HG03439 (cell line): ENCODE data around the gene FAT1.
"Not testable (repeated sequence)": the region's sequence is repeated elsewhere in the genome, so short reads cannot be mapped to it uniquely, and the experiment has no call there.

Experiments
- ATAC-seq: cut with Tn5 transposase; IDR thresholded peaks from one replicate; pipeline ENCODE4 v1.9.1; 2021; ENCODE audit warnings: mild to moderate bottlenecking, moderate library complexity; ENCODE audit not compliant: unreplicated experiment

The FAT1 gene

DNA sequence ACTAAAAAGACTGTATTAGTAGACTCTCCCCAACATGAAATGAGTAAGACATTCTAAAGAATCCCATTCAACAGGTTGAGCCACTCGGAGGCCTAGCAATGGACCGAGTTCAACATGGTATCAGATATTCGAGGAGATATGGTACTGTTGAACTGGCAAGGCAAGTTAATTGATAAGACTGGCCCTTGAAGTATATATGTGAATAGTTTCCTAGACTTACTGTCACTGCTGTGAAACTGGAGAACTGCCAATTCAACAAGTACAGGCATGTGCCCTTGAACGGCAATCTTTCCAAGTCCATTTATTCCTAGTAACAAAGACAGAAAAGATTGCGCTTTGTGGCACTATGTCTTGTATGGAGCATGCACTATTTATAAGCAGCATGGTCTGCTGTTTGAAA lies 24.4 kb downstream of the FAT1 start:
- no peak for ATAC-seq

DNA sequence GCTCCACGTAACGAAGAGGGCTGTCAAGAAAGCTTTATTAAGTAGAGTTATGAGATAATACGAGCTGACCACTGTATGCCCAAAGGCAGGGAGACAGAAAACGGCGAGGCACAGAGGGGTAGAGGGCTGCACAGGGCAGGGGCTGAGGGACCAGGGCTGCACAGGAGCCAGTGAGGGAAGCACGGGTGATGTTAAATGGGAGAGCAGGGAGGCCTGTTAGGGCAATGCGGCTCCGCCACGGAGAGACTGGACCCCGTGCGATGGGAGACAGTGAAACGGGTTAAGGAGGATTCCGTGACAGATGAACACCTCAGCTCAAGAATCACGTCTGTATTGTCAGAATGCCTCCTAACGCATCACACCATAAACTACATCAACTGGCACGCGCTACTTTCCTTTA lies 25.1 kb downstream of the FAT1 start:
- ATAC-seq = no peak

DNA sequence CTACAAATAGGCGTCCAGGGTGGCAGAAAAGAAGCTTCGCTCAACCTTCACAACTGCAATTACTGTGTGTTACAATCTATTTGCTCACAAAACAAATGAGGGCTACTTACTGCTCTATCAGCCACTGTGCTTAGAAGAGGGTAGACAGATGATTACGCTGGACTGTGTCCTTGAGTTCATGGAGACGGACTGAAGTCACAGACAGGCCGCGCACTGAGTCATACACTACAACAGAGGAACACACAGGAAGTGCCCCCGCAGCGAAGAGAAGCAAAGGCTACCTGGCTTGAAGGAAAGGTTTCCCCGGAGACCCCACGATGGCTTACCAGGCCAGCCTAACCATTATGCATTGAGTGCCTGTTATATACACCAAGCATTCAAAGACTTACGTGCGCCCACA lies 25.6 kb downstream of the FAT1 start:
- no peak for ATAC-seq

DNA sequence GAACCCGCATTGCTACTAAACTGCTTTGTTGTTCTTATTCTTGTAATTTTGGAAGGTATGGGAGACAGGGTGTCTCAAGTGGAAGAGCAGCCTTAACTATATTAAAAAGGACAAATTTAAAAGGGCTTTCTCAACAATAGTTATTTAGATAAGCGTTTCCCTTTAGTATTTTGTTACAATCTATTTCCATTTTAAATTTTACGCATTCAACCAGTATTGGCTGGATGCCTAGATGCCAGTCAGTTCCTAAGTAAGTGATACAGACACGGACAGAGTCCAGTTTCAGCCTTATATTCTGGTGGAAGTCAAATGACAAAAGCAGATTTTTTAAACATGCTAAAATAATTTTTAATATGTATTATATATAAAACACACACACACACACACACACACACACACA lies 28.3 kb downstream of the FAT1 start:
- ATAC-seq = no peak

DNA sequence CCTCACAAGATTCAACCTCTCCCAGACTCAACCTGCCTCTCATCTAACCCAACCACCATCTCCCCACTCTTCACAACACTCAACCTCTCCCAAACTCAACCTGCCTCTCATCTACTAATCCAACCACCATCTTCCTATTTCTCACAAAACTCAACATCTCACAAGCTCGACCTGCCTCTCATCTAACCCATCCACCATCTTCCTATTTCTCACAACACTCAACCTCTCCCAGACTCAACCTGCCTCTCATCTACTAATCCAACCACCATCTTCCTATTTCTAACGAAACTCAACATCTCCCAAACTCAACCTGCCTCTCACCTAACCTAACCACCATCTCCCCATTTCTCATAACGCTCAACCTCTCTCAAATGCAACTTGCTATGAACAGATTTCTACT lies 29.8 kb downstream of the FAT1 start:
- no peak for ATAC-seq

DNA sequence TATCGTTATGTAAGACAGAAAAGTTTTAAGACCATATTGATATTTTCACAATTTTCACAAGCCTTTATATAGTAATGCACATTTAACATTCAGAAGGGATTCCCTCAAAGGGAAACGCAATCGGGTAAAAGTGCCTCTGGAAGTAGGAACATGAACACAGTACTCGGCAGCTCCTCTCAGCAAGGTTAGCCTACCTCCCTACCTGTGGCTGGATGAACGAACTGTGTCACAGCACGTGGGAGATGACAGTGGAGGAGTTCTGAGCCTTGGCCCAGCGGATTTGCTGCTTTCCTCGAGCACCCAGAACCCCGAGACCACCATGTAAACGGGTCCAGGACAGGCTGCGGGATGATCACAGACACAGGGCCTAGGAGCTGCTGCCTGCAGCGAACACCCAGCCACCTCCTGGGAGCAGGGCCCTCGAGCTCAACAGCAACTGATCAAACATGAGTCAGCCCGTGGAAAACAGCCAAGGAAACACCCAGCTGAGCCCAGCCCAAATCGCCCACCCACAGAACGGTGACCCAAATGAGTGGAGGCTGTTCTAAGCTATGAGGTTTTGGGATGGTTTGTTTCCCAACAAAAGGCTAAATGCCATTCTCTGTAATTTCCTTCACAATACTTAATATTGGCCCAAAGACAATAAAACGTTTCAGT lies 30.4 kb downstream of the FAT1 start:
- no peak for ATAC-seq

DNA sequence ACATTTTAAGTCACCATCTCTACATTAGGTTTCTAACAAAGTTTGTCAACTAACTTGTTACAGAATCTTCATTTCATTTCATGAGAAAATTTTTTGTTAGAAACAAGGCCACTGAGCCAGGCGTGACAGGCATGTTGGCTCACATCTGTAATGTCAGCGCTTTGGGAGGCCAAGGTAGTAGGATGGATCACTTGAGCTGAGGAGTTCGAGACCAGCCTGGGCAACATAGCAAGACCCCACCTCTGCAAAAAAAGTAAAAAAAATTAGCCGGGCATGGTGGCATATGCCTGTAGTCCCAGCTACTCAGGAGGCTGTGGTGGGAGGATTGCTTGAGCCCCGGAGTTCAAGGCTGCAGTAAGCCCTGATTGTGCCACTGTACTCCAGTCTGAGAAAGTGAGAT lies 32.3 kb downstream of the FAT1 start:
- no peak for ATAC-seq

DNA sequence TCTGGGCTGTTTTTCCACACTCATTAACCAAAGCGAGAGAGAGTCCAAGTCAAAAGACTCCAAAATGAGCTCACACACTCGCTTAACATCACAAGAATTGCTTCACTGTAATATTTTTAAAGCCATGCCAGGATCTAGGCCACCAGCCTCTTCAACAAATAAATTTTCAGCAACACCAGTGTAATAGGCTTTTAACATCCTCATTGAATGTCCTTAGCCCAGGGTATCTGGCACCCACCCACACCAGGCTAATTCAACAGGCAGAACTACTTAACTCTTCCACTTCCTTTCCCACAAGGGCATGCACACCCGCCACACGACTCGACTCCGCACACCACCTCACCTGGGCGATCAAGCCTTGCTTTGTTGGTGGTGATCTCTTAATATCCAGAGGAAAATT lies 34.2 kb downstream of the FAT1 start:
- ATAC-seq = no peak

DNA sequence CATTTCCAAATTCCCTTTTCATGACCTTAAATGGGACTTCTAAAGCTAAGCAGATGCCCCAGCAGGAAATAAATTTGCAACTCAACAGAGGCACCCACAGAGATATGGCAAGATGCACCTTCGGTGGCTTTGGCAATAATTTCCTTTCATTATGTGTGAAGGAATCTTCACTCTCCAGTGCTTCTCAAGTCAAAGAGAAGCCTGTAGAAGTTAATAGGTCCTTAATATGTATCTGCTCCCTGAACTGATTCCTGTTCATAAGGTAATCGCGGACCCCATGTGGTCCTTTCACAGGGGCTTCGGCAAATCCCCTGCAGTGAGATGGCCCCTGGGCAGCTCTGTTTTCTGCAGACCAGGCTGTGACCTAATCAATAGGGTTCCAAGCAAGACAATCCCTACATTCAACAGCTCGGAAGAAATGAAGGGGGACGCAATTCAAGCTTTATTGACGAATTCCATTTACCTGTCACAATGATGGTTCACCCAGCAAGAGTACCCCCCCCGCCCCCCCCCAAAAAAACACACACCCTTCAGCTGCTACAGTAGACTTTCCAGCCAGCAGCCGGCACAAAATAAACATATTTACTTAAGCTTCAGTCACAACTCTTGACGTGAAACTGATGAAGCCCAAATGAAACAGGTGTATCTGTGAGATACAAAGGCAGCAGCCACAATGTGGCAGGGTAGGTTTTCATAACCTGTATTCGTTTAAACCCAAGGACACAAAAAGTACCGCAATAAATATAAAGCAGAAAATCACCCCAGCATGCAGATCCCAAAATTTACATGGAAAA lies 35.3 kb downstream of the FAT1 start:
- no peak for ATAC-seq

DNA sequence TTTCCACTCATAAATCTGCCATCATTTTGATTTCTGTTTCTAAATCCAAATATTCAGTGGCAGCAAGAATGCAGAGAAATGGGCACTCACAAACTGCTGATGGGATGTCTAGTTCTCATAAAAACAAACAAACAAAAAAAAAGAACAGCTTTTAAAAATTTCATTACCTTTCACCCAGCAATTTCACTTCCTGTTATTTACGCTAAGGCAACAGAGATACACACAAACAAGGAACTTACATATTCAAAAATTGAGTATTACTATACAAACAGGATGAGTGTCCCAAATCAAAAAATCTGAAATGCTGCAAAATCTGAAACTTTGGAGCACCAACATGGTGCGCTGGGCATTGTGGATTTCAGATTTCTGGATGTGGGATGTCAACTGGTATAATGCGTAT lies 36.4 kb downstream of the FAT1 start:
- no peak for ATAC-seq

DNA sequence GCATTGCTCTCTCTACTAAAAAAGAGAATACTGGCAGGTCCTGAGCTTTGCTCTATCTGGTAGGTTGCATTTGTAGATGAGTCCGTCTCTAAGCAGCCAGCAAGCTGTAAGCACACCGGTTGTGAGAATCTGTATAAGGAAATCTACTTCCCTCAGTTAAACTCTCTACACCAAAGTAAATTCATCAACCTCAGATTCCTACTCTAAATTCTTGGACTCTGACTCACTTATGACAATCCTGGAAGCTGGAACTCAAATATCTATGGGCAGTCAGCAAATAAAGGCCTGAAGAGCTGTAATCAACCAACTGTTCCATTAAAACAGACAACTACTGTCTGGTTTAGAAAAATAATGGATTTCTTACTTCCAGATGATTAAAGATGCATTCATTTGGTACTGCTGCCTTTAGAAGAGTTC lies 37.9 kb downstream of the FAT1 start:
- ATAC-seq = no peak

DNA sequence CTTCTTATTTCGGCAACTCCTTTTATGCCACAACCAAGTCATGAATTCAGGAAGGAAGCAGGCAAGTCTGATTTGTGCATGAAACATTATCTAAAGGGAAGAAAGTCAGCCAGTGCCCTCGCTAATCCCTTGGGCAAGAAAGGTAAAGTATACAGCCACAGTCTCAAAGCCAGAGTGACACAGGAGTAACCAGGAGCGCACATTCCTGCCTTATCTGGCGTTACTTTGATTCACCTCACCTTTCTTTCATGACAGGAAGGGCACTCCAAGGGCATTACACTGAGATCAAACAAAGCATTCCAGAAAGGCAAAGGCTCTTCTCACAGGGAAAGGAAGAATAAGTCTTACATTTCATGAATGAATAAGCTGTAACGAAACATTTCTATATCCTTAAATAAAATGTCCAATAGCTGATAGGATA lies 38.8 kb downstream of the FAT1 start:
- ATAC-seq = no peak

DNA sequence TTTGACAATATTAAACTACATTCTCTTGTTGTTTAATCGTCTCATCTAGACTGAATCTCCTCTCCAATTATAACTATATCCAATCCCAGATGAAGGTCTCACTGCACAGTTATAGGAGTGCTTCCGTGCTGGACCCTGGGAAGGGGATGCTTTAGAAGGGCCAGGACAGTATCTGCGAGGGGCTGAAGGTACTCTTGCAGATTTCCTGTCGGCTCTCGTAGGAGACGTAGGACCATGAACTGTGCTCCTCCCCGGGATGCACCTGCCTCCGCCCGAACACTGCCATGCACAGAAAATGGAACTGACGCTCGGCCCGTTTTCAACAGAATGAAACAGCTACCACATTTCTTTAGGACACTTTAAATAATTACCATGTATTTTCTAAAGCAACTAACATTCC lies 39.4 kb downstream of the FAT1 start:
- ATAC-seq = no peak

DNA sequence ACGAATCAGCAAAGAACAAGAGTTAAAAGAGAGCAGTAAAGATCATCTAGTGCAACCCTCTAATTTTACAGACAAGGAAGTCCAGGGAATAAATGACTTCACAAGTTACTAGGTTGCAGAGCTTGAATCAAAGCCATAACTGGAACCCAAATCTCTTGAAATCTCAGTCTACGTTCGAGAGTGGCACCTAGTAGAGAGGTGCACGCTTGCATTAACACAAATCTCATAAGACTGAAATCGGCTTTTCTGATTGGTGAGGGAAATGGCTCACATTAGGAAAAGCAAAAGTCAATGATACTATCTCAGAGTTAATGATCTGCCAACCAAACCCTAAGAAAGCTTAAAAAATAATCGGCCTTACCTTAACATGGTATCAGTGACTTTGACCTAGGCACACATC lies 43.0 kb downstream of the FAT1 start:
- ATAC-seq = no peak

DNA sequence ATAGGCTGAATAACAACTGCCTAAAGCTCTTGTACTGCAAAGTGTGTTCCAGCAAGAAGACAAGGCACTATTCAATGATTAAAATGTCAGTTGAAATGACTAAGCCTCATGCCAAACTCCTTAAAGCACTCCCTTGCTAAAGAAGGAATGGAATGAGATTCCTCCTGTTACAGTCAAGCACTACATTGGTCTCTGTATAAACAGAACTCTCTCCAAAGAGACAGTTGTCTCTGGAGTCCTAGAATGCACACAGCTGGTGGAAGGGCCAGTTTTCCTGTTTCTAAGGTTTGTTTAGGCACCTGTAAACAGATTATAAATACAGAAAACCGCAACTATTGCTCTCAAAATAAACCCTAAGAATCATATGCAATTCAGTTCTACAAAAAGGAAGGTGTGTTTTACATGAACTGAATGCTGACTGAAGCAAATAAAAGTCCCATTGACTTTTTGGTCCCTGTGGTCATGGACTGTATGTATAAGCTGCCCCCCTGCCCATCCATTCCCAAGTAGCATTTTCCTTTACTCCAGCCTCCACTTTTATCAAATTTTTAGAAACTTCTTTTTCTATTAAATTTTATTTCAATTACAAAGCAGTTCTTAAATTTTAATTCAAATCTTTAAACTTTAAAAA lies 47.0 kb downstream of the FAT1 start:
- ATAC-seq = no peak

DNA sequence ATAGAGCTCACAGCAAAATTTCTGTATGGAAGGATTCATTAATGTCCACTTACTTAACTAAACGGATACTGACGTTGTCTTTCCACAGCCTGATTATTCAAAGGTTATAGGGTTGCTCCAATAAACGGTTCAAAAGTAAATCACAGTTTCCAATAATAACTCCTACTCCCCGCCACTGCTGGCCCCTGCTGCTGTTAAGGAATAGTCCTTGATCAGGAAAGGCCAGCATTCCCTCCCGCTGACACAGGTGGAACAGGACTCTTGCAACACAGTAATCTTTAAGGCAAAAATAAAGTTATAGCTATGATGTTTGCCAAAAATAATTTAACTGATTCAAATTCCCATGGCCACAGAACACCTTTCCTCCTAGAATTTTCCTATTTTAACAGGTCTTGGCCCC lies 53.9 kb downstream of the FAT1 start:
- ATAC-seq = no peak

DNA sequence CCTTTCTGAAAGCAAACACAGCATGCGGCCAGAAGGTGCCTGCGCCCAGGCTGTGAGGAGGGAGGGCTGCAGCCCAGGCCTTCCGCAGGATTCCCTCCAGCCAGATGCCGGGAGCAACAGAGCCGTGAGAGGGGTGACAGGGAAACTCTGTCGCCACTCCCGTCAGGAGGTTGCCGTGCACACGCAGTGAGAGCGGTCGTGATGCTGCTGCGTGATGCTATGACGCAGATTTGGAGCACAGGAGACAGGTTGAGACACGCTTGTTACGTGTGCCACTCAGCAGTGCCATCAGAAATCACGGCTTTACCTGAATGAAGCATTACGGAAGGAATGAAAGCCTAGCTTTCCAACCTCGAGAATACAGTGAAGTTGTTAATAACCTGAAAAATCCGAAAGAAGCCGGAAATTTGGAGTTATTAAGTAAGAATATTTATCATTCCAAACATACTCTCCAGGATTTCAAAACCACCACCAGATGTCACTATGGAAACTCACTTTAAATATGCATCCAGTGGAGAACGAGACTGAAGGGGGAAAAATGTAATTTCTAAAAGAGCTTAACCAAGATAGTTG lies 54.4 kb downstream of the FAT1 start:
- ATAC-seq = no peak

DNA sequence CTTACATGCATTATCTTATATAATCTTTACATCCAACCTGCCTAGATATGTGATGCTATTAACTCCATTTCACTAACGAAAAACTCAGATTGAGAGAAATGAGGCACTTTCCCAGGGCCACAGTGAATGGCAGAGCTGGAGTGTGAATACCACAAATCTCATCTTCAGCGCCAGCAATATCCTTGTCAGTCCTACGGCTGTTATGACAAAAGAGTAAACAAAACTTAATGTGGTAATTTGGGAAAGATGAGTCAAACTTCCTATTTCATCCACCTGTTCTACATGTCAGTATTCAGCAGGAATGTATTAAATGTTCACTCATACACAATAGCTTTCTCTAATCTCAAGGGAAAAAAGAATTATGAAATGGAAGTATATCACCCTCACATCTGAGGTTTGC lies 56.9 kb downstream of the FAT1 start:
- no peak for ATAC-seq

DNA sequence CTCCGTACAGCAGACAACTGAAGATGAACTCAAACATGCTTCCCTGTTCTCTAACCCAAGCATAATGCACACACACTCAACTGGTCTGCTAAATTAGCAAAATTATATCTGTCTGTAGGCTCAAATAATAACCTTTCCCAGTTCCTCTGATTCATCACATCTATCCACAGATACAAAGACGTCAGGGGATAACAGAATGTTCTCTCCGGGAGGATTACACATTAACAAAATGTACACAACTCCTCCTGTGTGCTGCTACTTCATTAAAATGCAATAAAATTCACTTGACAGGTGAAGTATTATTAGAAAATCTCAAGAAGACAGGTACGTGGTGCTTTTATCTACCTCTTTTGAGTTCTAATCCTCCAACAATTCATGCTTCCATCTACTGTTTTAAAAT lies 57.4 kb downstream of the FAT1 start:
- no peak for ATAC-seq

DNA sequence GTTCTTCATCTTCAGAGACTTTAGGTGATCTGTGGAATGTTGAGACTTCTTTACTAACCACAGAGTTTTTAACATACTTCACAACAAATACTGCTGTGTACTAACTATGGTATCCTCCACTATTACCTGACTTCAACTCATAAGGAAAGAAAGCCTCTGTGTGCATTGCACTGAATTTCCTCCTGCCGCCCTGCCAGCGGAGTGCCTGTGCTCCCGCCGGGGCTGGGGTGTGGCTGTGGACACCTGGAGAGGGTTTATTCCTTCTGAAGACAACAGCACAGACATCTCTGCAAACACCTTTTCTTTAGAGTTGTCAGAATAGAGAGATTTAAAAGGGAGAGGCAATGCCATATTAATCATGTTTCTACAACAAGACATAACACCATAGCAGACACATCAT lies 63.3 kb downstream of the FAT1 start:
- no peak for ATAC-seq

DNA sequence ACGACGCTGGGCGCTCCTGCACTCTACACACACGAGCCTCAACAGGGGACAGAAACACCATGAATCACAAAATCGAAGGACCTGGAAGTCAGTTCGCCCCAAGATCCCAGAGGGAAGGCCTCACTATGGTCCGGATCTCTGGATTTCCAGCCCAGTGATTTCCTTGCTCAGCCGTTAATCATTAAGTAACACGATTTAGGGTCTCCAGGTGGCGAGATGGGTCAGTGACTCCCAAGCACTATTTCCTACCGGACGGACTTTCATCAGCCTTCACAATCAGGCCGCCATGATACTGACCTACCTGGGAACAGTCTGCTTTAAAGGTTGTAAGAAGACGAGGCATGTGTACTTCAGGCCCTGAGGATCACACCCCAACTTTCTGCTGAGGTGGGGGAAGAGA lies 63.7 kb downstream of the FAT1 start:
- ATAC-seq = no peak

DNA sequence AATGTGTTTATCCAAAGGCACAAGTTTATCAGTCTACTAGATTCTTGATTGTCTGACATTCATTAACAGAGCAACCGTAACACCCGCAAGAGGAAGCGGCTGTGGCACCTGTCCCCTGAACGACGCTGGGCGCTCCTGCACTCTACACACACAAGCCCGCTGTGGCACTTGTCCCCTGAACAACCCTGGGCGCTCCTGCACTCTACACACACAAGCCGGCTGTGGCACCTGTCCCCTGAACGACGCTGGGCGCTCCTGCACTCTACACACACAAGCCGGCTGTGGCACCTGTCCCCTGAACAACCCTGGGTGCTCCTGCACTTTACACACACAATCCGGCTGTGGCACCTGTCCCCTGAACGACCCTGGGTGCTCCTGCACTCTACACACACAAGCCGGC lies 64.2 kb downstream of the FAT1 start:
- ATAC-seq = not testable (repeated sequence)
